Muscle of arm (tissue), 12 donors: Measurements from ENCODE around the gene SNX3. TPM values are rescaled to one million over a fixed set of nuclear protein-coding genes. Genes with fewer than 3 reads are reported as not detected.

Source experiments
- DNase-seq: peaks from one replicate; pipeline ENCODE4 v3.0.0-alpha.2; 2013
- polyA plus RNA-seq, 12 donors: library from polyadenylated mRNA; unstranded; fragments of 120-200 nt; gene quantifications; one replicate each; pipeline ENCODE4 v1.2.1, GENCODE V29; 2013; ENCODE audit not compliant: insufficient read length in 12 of 12

The SNX3 gene
- polyA plus RNA-seq, 12 donors = 209 to 451 (median 258) TPM

DNA sequence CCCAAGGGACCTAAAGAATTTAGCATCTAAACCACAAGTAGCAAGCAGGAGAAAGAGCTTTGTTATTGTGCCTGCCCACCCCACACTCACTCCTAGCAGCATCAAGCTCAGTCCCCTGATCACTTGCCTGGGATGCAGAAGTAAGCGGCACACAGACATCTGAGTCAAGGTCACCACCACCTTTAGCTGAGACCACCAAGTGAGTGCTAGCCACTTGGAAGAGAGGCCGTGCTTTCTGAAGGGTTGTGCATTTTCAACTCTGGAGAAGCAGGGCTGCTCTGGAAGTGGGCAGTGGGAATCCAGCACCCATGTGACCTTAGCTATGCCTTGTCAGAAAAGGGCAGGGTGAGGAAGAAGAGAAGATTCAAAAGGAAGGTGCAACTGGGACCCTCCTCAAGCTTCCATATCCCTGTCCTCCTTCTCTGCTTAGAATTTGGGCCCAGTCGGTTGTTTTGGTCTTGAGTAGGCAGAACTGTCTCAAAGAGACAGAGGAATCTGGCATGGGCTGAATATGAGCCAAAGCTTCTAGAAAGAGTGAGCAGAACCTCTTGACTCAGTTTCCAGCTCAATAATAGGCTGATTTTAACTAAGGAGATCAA lies 88.8 kb downstream of the SNX3 start:
- no peak for DNase-seq

DNA sequence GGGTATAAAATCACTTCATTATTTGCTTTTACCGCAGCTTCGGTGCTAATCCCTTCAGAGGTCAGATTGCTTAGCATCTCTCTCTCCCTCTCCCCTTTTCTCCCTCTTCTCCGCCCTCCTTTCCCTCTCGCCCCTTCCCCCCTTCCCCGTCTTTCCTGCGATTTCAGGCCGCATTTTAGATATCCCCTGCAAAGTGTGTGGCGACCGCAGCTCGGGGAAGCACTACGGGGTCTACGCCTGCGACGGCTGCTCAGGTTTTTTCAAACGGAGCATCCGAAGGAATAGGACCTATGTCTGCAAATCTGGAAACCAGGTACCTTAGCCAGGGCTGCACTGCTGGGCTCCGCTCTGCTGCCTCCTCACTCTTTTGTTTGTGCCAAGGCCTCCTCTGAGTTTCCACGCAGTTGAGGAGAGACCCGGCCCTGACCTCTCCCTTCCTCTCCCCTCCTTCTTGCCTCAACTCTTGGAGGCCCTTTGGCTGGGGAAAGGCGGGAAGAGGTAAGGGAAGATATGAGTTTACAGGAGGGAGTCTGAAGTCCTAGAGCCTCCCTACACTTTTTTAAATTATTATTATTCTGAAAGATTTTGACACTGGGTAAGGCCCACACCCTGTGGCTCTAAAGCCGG lies 89.4 kb downstream of the SNX3 start:
- DNase-seq = no peak

DNA sequence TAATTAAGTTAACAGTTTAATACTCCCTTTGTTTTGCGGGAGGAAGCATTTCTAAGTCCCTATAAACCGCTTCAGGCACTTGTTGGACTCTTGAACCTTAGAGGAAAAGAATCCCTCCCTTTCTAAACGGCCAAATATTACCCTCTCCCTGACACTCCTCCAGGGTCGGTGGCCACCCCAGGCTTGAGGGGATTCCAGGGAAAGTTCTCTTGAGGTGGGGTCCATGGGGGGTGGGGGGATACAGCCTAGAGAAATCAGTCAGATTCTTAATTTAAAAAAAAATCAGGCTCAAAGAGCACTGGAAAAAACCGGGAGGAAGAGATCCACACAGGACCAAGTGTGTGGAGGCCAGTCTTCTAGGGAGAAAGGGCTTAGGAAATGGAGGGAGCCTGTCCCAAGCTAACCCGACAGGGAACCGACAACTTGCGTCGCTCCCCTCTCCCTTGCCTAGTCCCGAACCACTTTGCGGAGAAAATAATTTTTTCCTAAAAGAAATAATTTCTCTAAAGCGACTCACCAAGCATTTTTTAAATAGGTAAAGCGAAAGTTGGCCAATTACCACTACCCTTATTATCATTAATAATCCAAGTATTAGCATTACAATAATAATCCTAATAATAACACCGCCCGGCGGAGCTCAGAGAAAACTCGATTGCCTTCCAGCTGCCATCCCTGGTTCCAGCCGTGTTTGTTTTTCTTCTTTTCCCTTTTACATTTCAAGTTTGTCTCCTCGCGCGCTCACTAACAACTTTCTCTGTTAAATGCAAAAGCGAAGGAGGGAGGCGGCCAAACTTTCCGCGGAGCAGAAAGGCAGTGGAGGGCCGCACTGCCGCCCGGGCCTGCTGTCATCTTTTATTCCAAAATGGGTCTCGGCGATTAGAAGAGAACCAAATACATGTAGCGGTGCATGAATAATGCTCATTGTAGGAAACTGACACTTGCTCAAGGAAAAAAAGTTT lies 90.2 kb downstream of the SNX3 start:
- DNase-seq = no peak

DNA sequence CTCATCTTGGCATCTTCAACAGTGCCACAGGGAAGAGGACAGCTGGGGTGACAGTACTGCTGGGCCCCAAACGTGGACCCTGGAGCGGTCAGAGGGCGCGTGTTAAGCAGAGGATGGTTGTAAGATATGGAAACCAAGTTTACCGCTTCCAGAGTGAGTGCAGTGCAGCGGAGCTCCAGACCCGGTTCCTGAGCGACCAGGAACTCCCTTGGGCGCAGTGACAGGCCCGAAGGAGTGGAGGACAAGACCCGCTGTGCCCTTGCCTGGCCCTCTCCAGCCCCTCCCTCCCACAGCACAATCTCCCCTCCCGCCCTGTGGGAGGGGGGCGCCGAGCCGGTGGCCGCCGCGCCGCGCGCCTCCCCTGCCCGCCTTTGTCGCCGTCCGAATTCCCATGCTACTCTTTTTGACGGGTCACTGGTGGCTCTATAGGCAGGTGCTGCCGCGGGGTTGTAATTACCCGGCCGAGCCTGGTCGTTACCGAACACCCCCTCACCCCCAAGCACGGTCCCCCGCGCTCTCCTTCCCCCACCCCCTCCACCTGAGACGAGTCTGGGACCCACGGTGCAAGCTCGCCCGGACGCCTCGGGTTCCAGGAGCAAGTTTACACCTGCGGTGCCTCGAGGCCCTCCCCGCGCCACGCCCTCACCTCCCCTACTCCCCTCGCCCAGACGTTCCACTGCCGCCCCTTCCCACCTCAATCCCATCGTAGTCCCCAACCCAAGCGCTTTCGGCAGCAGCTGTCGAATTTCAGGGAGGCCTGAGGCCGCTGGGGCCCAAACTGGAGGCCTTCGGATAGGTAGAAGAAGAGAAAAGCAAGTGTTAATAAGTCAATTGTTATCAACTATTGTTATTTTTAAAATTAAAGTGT lies 91.1 kb downstream of the SNX3 start:
- DNase-seq = no peak

DNA sequence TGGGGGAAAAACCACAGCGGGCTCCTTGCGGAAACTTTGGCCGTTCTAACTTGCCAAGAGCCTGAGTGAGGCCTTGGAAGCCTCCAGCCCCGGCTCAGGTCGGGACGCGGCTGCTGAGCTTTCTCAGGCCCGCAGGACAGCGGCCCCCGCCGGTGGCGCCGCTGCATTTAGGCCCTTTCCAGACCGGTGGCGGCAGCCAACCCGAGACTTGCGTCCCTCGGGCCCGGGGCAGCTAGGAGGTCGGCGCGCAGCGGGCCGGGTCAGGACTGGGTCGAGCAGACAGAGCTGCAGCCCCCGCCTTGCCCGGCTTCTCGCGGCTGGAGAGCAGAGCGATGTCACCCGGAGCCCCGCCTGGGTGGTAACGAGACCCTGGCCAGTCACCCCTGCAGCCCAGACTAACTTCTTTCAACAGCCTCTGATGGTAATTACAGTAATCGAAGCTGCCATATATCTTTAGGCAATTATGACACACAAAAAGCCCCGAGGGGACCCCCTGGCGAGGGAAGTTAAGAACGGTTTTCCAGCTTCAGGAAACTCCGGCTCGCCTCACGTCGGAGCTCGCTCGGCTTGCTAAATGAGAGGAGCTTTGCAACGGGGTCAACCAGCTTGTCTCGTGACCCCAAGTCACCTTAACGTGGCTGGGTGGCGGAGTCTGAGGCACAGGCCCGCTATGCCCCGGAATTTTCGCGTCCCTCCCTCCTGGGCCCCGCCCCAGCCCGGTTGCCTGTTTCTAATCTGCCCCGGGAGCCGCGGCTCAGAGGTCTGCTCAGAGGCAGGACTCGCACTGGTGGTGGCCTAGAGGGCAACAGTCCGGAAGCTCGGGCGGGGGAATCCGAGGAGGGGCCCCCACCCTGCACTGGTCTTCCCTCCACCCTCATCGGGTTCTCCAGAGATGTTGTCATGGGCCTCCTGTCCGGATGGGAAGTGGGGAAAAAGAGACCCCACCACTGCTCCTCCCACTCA lies 92.1 kb downstream of the SNX3 start:
- no peak for DNase-seq

DNA sequence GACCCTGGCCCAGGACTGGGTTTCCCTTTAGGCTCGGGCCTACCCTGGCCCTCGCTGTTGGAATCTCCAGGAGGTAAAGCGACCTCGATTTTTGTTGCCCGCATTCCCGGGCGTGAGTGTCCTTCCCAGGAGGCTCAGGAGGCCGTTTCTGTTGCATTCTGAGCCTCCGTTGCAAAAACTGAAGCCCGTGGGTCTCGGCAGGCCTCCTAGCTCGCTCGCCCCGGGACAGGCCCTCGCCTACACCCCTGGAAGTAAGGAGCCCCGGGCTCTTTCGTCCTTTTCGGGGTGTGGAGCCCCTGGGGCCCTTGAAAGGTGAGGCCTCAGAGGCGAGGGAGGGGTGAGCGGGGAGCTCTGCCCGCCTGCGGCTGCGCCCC lies 92.8 kb downstream of the SNX3 start:
- DNase-seq = no peak

DNA sequence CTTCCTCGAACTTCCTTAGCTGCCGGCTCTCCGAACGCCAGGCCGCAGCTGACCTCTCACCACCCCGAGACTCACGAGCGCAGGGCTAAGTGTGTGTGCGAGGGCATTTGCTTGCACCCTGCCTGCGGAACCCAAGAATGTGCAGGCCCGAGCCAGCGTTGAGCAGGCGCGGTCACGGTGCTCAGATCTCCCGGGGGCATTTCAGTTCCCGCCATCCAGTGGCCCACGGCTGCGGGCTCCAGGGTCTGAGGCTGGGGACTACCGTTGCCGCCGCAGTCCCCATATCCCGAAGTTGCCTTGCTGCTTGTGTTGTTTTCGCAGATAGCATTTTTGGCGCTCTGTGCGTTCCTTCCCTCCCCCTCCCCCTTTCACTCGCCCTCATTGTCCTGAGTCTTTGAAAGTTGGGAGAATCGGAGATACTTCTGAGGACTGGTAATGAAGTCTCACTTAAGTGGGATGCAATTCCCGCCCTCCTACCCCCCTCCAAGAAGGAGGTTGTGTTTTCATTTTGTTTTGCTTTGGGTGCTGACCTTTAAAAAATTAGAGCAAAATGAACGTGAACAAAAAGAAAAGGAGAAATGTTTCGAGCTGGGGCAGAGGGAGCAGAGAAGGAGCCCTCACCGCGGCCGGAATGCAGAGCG lies 93.3 kb downstream of the SNX3 start:
- no peak for DNase-seq

DNA sequence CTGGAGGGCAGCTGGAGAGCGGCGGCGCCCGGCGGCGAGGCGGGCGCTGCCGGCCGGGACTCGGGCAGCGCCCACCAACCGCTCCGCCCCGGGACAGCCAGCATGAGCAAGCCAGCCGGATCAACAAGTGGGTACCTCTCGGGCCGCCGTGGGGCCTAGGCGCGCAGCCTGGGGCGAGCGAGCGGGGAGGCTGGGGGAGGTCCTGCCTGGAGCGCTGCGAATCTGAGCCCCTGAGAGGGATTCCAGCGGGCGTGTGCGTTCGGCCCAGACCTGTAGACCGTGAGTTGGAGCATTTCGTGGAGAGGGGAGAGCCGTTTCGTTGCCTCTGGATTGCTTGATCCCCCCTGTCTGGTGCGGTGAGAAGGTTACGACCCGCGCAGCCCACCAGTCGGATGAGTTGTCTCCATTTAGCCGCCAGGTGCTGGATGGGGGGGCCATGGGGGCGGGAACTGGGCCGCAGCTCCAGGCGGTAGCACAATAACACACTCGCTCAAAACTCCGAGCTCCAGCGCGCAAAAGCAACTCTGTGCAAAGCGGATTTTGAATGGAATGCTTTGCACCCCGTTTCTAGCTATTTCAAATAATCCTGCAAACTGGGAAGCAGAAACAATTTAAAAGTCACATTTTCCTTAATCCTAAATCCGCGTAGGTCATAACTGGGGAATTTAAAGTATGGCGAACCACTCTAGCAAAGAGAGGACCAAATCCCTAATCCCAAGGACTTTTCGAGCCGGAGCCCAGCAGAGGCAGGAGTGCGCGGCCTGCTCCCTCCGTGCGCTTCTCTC lies 94.0 kb downstream of the SNX3 start:
- no peak for DNase-seq

DNA sequence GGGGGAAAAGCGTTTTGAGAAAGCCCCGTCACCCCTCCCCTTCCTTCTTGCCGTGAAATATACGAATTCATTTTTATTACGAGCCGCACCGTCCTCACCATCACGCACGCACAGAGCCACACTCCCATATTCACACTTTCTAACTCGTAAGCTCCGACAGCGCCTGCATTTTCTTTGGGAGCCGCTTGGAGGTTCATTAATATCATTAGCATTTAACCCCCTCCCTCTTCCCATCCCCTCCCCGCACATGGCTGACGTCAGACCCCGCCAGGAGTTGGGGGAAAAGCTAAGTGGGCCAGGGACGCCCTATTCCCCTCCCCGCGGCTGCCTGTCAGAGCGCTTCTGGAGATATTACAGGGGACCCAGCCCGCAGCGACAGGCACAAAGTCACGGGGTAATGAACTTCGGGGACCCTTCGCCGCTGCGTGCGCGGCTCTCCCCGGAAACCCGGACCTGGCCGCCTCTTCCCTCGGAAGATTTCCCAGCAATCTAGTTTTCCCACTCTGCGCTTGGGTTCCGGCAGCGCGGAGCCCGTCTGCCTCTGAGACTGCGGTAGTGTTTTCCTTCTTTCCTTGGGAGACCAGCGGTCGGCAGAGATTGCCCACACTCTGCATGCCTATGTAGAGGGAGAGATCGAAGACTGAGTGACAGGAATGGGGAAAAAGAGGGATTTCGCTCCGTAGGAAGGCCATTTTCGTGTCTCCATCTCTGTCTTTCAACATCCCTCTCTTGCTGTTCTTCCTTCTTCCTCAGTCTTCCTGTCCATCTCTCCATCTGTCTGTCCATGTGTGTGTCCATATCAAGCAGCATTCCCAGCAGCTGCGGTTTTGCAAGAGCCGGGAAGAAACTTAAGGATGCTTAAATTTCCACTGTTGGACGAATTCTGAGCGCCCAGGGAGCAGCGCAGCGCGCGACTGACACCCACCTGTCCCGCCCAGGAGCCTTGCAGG lies 94.9 kb downstream of the SNX3 start, which contains the start of gene NR2E1:
TSS of gene NR2E1 (plus strand) at position 309 of the 950 bp plus-strand sequence. CDS start 744 bp downstream, outside the sequence.
- DNase-seq = no peak

DNA sequence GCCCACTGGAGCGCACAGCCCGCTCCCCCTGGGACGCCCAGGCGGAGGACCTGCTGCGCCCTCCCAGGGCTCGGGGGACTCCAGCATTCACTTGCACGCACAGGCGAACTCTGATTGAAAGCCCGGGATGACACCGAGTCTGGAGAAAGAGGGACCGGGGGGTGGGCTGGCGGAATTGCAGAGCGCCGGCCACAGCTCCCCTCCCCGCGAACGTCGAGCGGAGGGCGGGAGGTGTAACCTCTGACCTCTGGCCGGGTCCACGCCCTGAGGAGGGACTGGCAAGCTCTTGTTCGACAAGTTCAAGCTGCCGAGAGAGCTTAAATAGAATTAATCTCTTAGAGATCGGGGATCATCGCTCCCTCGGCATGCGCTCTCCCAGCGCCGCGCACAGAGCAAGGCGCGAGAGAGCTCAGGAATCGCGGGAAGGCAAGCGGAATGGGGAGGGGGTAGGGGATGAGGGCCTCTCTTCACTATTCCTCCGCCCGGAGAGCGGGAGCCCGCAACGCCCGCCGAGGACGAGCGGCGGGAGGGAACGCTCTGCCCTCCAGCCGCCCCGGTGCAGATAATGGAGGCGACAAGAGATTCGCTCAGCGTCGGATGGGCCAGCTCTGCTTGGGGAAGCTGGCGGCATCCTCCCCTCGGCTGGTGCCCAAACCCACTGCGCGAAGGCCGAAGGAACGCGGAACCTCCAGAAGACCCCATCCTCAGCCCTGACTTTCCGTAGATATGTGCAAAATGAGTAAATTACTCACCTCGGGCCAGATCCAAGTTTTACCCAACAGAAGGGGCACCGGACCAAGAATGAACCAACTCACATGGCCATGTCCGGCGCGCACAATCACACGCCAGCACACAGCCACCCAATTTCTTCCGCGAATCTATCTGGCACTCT lies 95.8 kb downstream of the SNX3 start:
- DNase-seq = no peak

DNA sequence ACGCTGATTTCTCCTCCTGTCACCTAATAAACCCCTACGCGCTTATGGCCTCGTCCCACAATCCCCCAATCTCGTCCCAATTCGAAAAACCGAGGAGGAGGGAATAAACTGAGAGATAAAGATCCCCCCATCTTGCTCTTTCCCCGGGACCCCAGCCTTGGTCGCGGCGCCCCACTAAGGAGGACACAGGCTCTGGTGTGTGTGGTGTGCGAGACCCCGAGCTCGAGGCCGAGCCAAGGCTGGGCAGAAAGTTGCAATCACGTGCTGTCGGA lies 96.4 kb downstream of the SNX3 start:
- DNase-seq = no peak

DNA sequence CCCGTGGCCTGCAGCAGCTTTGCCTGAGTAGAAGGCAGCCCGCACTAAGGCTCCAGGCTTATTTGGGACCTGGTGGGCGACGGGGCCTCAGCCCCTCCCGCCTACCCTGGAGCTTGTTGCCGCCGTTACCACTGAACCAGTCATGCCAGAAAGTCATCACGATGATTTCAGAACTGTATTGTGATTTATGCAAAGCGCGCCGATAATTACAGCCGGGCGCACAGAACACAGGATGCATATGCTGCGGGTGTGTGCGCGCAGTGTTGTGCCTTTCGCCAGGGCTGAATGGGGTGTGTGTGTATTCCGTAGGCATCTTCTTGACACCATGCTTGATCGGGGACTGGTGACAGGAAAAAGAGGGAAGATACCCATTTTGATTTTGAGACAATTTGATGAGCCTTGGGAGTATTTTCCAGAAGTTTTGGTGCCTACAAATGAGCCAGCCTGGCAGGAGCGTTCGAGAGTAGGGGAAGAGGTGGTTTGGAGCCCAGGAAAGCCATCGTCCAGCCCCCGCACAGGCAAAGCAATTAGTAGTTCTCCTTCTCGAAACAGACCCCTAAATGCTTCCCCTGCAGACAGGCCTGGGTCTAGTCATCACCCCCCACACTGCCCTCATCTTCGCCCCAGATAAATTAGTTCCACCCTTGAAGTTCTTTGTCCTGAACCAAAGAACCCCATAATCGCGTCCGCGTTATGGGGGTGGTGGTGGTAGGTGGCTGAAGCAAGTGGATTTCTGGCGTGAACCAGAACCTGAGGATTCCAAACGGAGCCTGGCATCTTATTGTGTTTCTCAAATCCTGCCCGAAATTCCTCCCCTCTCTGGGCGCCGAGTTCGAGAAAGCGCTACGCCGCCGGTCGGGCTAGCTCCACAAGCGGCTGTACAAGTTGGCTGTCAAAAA lies 96.9 kb downstream of the SNX3 start:
- no peak for DNase-seq

DNA sequence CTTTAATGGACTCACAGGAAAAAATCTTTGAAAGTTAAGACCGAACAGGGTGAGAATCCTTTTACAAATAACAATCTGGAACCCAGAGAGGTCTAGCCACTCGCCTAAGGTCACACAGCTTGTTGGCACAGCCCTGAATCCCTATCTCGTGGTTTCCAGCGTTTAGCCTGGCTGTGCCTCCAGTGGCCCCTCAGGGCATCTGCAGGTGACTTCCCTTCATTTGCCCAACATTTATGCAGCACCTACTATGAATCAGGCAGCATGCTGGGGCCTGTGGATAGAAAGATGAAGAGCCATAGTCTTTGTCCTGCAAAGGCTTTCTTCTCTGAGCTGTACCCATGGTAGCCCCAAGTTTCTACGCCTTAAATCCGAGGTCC lies 97.6 kb downstream of the SNX3 start:
- DNase-seq = no peak

DNA sequence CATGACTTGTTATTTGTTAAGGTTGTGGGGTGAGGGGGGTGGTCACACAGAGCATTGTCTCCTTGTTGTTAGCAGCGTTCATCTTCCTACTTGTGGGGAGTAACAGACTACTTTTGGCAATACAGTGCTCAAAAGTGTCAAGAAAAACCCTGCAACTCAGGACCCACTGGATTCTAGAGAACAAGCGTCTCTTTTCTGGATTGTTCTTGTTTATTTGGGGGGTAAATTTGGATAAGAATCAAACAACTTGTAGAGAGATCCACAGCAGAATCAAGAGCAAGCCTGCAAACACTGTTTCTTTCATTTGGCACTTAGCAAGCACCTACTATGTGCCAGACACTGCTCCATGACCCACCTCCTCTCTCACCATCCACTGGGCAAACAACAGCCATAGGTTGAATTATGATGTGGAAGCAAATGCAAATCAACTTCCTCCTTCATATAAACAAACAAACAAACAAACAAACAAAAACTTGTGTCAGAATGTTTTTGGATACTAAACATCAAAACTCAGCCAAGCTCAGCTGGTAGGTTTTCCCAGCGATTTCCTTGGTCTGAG lies 99.0 kb downstream of the SNX3 start:
- DNase-seq = no peak
